CD14-positive monocyte (primary cell): ENCODE results near the gene FOXP1. TPM values are rescaled to one million over a fixed set of nuclear protein-coding genes. Genes with fewer than 3 reads are reported as not detected.

Source experiments
- DNase-seq, 3 donors: peaks; one replicate each; pipeline ENCODE4 v3.0.0-alpha.2; 2011 to 2022
- H2AFZ ChIP-seq: 2 replicates; pipeline ENCODE4 v1.6.0; 2012; ENCODE audit warnings: mild to moderate bottlenecking, low read depth, low read length, inconsistent platforms; ENCODE audit not compliant: insufficient read depth, poor library complexity, severe bottlenecking
- H3K27ac ChIP-seq, 2 donors: 1 replicate in 1 of 2; 2 replicates in 1 of 2; pipeline ENCODE4 v1.5.1; 2012 to 2013; ENCODE audit warnings: low read length in 2 of 2, control low read depth in 1 of 2, inconsistent platforms in 1 of 2, low read depth in 1 of 2, mild to moderate bottlenecking in 1 of 2
- H3K27me3 ChIP-seq, 2 donors: one replicate each; pipeline versions ENCODE4 v1.6.0 to v1.6.1; 2011 to 2013; ENCODE audit warnings: low read length in 2 of 2; ENCODE audit not compliant: control insufficient read depth in 2 of 2, insufficient read depth in 2 of 2
- H3K36me3 ChIP-seq, 2 donors: replicated peaks in 1 of 2; 1 replicate in 1 of 2; 2 replicates in 1 of 2; pipeline versions ENCODE4 v1.5.1 to v1.6.1; 2012 to 2013; ENCODE audit warnings: low read length in 2 of 2, control low read depth in 1 of 2, inconsistent platforms in 1 of 2, mild to moderate bottlenecking in 1 of 2; ENCODE audit not compliant: insufficient read depth in 2 of 2, control insufficient read depth in 1 of 2
- H3K4me1 ChIP-seq, 2 donors: 1 replicate in 1 of 2; 2 replicates in 1 of 2; pipeline versions ENCODE4 v1.5.1 to v1.6.1; 2012 to 2013; ENCODE audit warnings: low read length in 2 of 2, control low read depth in 1 of 2, inconsistent platforms in 1 of 2, mild to moderate bottlenecking in 1 of 2, moderate library complexity in 1 of 2; ENCODE audit not compliant: insufficient read depth in 2 of 2, control insufficient read depth in 1 of 2
- H3K4me2 ChIP-seq: replicated peaks from 2 replicates; pipeline ENCODE3; 2012; ENCODE audit warnings: low read length, moderate library complexity, mild to moderate bottlenecking; ENCODE audit not compliant: poor library complexity, severe bottlenecking; ENCODE audit errors: extremely low read depth
- H3K4me3 ChIP-seq, 3 experiments: fragments of 200-600 bp in 1 of 3; sonication (generic) in 1 of 3; replicated peaks in 1 of 3; 1 replicate in 2 of 3; 2 replicates in 1 of 3; pipeline ENCODE4 v1.5.1; 2011 to 2013; ENCODE audit warnings: low read length in 3 of 3, mild to moderate bottlenecking in 3 of 3, control low read depth in 2 of 3, low read depth in 2 of 3, inconsistent platforms in 1 of 3, moderate library complexity in 1 of 3
- H3K79me2 ChIP-seq: 2 replicates; pipeline ENCODE4 v1.6.0; 2012; ENCODE audit warnings: mild to moderate bottlenecking, control low read depth, inconsistent platforms, low read length, moderate library complexity; ENCODE audit not compliant: insufficient read depth
- H3K9ac ChIP-seq: 2 replicates; pipeline ENCODE4 v1.6.0; 2017; ENCODE audit warnings: low read length, mild to moderate bottlenecking; ENCODE audit not compliant: insufficient read depth, poor library complexity, severe bottlenecking
- H3K9me3 ChIP-seq, 2 donors: replicated peaks in 1 of 2; 1 replicate in 1 of 2; 2 replicates in 1 of 2; pipeline versions ENCODE4 v1.5.1 to v1.6.1; 2012 to 2013; ENCODE audit warnings: low read length in 2 of 2, control low read depth in 1 of 2; ENCODE audit not compliant: control insufficient read depth in 1 of 2, insufficient read depth in 1 of 2
- H4K20me1 ChIP-seq: 2 replicates; pipeline ENCODE4 v1.6.0; 2012; ENCODE audit warnings: mild to moderate bottlenecking, low read length, control low read depth, moderate library complexity; ENCODE audit not compliant: insufficient read depth
- H3K27ac Mint-ChIP-seq, 7 donors: one replicate each; pipeline ENCODE4 v1.8.0; 2020; ENCODE audit warnings: mild to moderate bottlenecking in 7 of 7, mixed read lengths in 7 of 7, moderate library complexity in 6 of 7, inconsistent platforms in 2 of 7
- H3K27me3 Mint-ChIP-seq, 3 donors: one replicate each; pipeline ENCODE4 v1.8.0; 2021 to 2022; ENCODE audit warnings: low read depth in 3 of 3, mild to moderate bottlenecking in 3 of 3, mixed read lengths in 3 of 3, moderate library complexity in 3 of 3, inconsistent platforms in 1 of 3
- H3K36me3 Mint-ChIP-seq, 2 donors: one replicate each; pipeline ENCODE4 v1.8.0; 2020; ENCODE audit warnings: mixed read lengths in 2 of 2, inconsistent platforms in 1 of 2, mild to moderate bottlenecking in 1 of 2
- H3K4me1 Mint-ChIP-seq: one replicate; pipeline ENCODE4 v1.8.0; 2020; ENCODE audit warnings: mild to moderate bottlenecking, mixed read lengths
- H3K4me3 Mint-ChIP-seq, 2 donors: one replicate each; pipeline ENCODE4 v1.8.0; 2020; ENCODE audit warnings: mild to moderate bottlenecking in 2 of 2, mixed read lengths in 2 of 2, moderate library complexity in 1 of 2
- H3K9me3 Mint-ChIP-seq, 7 donors: one replicate each; pipeline ENCODE4 v1.8.0; 2020 to 2022; ENCODE audit warnings: mixed read lengths in 7 of 7, mild to moderate bottlenecking in 6 of 7, moderate library complexity in 6 of 7, inconsistent platforms in 2 of 7
- CTCF ChIP-seq: fragments of 200-600 bp; IDR thresholded peaks from one replicate; pipeline ENCODE4 v1.8.0; 2022; ENCODE audit warnings: antibody characterized with exemption, mild to moderate bottlenecking
- WGBS: methylation state at CpG from one replicate; pipeline ENCODE4 v1.1.5; 2013; ENCODE audit warnings: missing lambda C conversion rate; ENCODE audit not compliant: insufficient coverage; 5-methylcytosine and 5-hydroxymethylcytosine counted together
- intact Hi-C, 2 donors: fragments of 100-400 bp; cut with micrococcal nuclease; formaldehyde crosslinking; loops; one replicate each; pipeline versions ENCODE4 v1.15.0 to v1.15.1; 2023
- polyA plus RNA-seq, 3 donors: library from polyadenylated mRNA; depleted of rRNA in 1 of 3; unstranded in 2 of 3; stranded (reverse) in 1 of 3; fragments of 300-500 nt in 2 of 3; fragments of >200 nt in 1 of 3; fragmentation: Illumina TruSeq in 2 of 3; gene quantifications; 1 replicate in 2 of 3; 2 replicates in 1 of 3; pipeline ENCODE4 v1.2.3, GENCODE V29; 2012 to 2021

FOXP1 gene
- polyA plus RNA-seq, 3 donors, result 25.7 to 42.6 (median 27.8) TPM

- Histone ChIP-seq H3K4me3 (peak overlapping the region in 1 of 3 experiments; percentile 55), H3K9ac (peak overlapping the region; percentile 53), H3K36me3 (no peaks in the 10 kb centered on the region), H2AFZ (peak overlapping the region; percentile 19), H3K4me1 (peaks cover 96 to 97% of the 10 kb centered on the region in 2 donors), H3K27ac (peak overlapping the region; percentile 80 to 93), H4K20me1 (no peaks in the 10 kb centered on the region), H3K9me3 (no peaks in the 10 kb centered on the region), H3K4me2 (peak overlapping the region; percentile 68), H3K27me3 (no peaks in the 10 kb centered on the region), H3K79me2 (peaks cover 63% of the 10 kb centered on the region)
- Mint-ChIP-seq H3K9me3 (no peaks in the 10 kb centered on the region), H3K27me3 (peaks cover 0 to 2% (median 0%) of the 10 kb centered on the region in 3 donors), H3K4me3 (peak overlapping the region; percentile 65 to 79), H3K36me3 (peaks cover 7 to 18% of the 10 kb centered on the region in 2 donors), H3K4me1 (peaks cover 95% of the 10 kb centered on the region), H3K27ac (peak overlapping the region; percentile 98 to 100 (median 99))
- peak; percentile 83 to 91 (median 87) for DNase-seq
- no peak for TF ChIP-seq CTCF
- under 1% methylated on average over 10 of the region's 17 CpGs for WGBS
- intact Hi-C loops, result loop anchor here (5.0 kb wide), 3 partner anchors 52 to 138 kb away; partner anchors contain the start of gene FOXP1 (in 1 of the 2)
Observed at GRCh38 chr3:71444028-71444860, 139.3 kb downstream of the FOXP1 start.

GRCh38 chr3:71443332-71443731 is 140.2 kb downstream of the FOXP1 start:
- WGBS, result 81% methylated on average over 8 of the region's 8 CpGs
- intact Hi-C loops, result loop anchor here (5.0 kb wide), 3 partner anchors 51 to 139 kb away; partner anchors contain the start of gene FOXP1 (in 1 of the 2)
- Mint-ChIP-seq H3K36me3 (peaks cover 10 to 20% of the 10 kb centered on the region in 2 donors), H3K4me3 (no peak overlapping the region), H3K4me1 (peaks cover 97% of the 10 kb centered on the region), H3K9me3 (no peaks in the 10 kb centered on the region), H3K27me3 (peaks cover 0 to 2% (median 0%) of the 10 kb centered on the region in 3 donors), H3K27ac (peak overlapping the region; percentile 98 to 100 (median 99))
- Histone ChIP-seq H3K4me3 (peak overlapping the region in 1 of 3 experiments; percentile 55), H4K20me1 (no peaks in the 10 kb centered on the region), H3K79me2 (peaks cover 63% of the 10 kb centered on the region), H3K36me3 (no peaks in the 10 kb centered on the region), H3K27ac (peak overlapping the region; percentile 80 to 93), H3K4me1 (peaks cover 100% of the 10 kb centered on the region in 2 donors), H3K4me2 (peak overlapping the region; percentile 68), H3K27me3 (no peaks in the 10 kb centered on the region), H3K9me3 (no peaks in the 10 kb centered on the region), H3K9ac (peak overlapping the region; percentile 53), H2AFZ (no peak overlapping the region)
- TF ChIP-seq CTCF, result no peak
- DNase-seq, result no peak
